HUES64 (cell line): ENCODE results near the gene KIAA1671.

ENCODE experiments used
- H3K27ac ChIP-seq: 2 replicates; pipeline ENCODE4 v1.7.0; 2013; ENCODE audit warnings: low read depth, low read length, inconsistent platforms
- H3K27me3 ChIP-seq: 2 replicates; pipeline ENCODE4 v1.6.1; 2013; ENCODE audit warnings: mild to moderate bottlenecking, low read length; ENCODE audit not compliant: insufficient read depth
- H3K36me3 ChIP-seq: 2 replicates; pipeline ENCODE4 v1.6.1; 2013; ENCODE audit warnings: mild to moderate bottlenecking, low read length; ENCODE audit not compliant: insufficient read depth
- H3K4me1 ChIP-seq: 2 replicates; pipeline ENCODE4 v1.6.1; 2013; ENCODE audit warnings: mild to moderate bottlenecking, low read length, moderate library complexity; ENCODE audit not compliant: insufficient read depth
- H3K4me3 ChIP-seq: 2 replicates; pipeline ENCODE4 v1.5.1; 2013; ENCODE audit warnings: mild to moderate bottlenecking, low read length, moderate library complexity
- H3K9ac ChIP-seq: 2 replicates; pipeline ENCODE4 v1.6.1; 2013; ENCODE audit warnings: mild to moderate bottlenecking, low read depth, low read length
- H3K9me3 ChIP-seq: 2 replicates; pipeline ENCODE4 v1.6.1; 2013; ENCODE audit warnings: low read depth, low read length; ENCODE audit not compliant: insufficient read depth
- WGBS: fragments of 150-250, 120-280 bp; methylation state at CpG from one replicate; pipeline ENCODE4 v1.1.7; 2013; ENCODE audit warnings: missing lambda C conversion rate; 5-methylcytosine and 5-hydroxymethylcytosine counted together

Gene KIAA1671

DNA sequence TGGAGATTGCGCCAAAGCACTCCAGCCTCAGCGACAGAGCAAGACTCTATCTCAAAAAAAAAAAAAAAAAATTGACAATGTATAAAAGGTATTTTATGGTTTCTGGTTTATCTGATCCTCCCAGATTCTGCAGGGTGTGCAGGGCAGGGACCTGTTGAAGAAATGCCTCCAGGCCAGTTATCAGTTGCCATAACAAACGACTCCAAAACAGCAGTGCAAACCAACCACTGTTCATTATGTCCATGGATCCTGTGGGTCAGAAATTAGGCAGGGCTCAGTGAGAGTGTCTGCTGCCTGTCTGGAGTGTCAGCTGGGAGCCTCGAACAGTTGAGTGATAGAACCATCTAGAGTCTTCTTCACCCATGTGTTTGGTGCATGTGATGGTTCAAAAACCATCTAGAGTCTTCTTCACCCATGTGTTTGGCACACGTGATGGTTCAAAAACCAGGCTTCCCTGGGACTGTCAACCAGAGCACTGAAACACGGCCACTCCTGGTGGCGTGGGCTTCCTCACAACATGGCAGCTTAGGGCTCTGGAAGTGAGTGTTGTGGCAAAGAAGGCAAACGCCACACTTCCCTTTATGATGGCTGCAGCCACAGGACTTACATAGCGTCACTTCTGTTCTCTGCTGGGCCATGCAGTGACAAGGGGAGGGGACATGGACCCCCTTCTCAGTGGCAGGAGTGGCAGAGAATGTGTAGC lies 132.0 kb downstream of the KIAA1671 start:
- H3K4me1 ChIP-seq, result no peaks in the 10 kb centered on the region
- H3K9ac ChIP-seq, result no peak overlapping the region

GRCh38 chr22:25085156-25085555 lies 132.6 kb downstream of the KIAA1671 start:
- Histone ChIP-seq H3K4me1 (no peaks in the 10 kb centered on the region), H3K36me3 (no peaks in the 10 kb centered on the region), H3K4me3 (no peak overlapping the region), H3K9ac (no peak overlapping the region), H3K27me3 (no peaks in the 10 kb centered on the region), H3K9me3 (no peaks in the 10 kb centered on the region), H3K27ac (no peak overlapping the region)
- 96% methylated on average over 4 of the region's 6 CpGs for WGBS

More for the DNA sequence above, 132.0 kb downstream of the KIAA1671 start:
- Histone ChIP-seq H3K27ac (no peak overlapping the region), H3K36me3 (no peaks in the 10 kb centered on the region), H3K4me3 (no peak overlapping the region), H3K27me3 (no peaks in the 10 kb centered on the region), H3K9me3 (no peaks in the 10 kb centered on the region)
- WGBS, result 93% methylated on average over 8 of the region's 9 CpGs

GRCh38 chr22:25085930-25086901 lies 133.7 kb downstream of the KIAA1671 start:
- Histone ChIP-seq H3K9ac (no peak overlapping the region), H3K4me3 (no peak overlapping the region), H3K36me3 (no peaks in the 10 kb centered on the region), H3K4me1 (no peaks in the 10 kb centered on the region), H3K27me3 (no peaks in the 10 kb centered on the region), H3K9me3 (no peaks in the 10 kb centered on the region), H3K27ac (no peak overlapping the region)
- WGBS, result 91% methylated on average over 14 of the region's 14 CpGs

GRCh38 chr22:25086902-25087282 lies 134.4 kb downstream of the KIAA1671 start:
- H3K27me3 ChIP-seq, result no peaks in the 10 kb centered on the region
- H3K4me1 ChIP-seq, result no peaks in the 10 kb centered on the region
- no peak overlapping the region for H3K4me3 ChIP-seq
- H3K27ac ChIP-seq, result no peak overlapping the region
- 99% methylated on average over 5 of the region's 5 CpGs for WGBS
- no peaks in the 10 kb centered on the region for H3K9me3 ChIP-seq
- no peaks in the 10 kb centered on the region for H3K36me3 ChIP-seq
- H3K9ac ChIP-seq, result no peak overlapping the region

DNA sequence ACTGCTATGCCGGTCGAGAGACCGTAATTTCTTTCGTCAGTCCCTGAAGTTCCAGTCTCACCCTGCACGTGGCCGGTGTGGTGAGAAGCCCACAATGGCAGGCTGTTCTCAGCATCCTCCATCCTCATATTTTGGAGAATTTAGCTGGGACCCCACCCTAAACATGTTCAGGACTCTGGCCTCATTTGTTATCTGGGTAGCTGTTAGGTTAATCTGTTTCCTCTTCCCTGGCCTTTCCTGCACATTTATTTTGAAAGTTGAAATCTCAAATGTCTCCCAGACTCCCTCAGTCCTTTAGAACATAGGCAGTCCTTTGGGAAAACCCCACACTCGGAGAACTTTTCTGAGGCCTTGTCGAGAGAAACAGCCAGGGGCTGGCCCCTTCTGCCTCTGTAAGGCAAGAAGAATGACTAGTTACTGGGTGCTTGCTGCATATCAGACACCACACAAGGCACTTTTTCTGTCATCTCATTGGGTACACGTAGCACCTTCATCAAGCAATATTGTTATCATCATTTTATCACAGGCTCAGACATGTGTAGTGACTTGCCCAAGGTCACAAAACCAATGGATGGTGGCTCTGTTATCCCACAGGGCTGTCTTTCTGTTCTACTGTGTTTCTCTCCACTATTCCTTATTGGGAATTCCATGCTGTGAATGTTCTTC lies 137.8 kb downstream of the KIAA1671 start:
- no peak overlapping the region for H3K9ac ChIP-seq
- no peak overlapping the region for H3K27ac ChIP-seq
- no peak overlapping the region for H3K4me3 ChIP-seq
- no peaks in the 10 kb centered on the region for H3K36me3 ChIP-seq
- no peaks in the 10 kb centered on the region for H3K27me3 ChIP-seq
- H3K9me3 ChIP-seq, result no peaks in the 10 kb centered on the region
- H3K4me1 ChIP-seq, result no peaks in the 10 kb centered on the region
- 92% methylated on average over 9 of the region's 9 CpGs for WGBS

GRCh38 chr22:25091458-25091857 lies 138.9 kb downstream of the KIAA1671 start:
- WGBS, result 94% methylated on average over 9 of the region's 9 CpGs
- H3K9ac ChIP-seq, result no peak overlapping the region

DNA sequence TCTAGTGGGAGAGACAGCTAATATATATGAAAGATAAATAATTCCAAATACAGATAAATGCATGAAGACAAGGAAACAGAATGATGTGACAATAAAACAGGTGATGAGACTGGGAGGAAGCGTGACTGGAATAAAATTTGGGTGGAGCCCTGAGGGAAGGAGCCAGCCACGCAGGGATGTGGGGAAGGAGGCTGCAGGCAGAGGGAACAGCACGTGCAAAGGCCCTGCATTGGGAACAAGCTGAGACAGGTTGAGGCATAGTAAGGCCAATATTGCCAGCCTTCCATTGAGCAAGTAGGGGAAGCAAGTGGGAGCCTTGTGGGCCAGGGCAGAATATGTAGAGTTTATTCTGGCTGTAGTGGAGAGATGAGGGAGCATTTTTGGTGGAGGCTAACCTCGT lies 139.6 kb downstream of the KIAA1671 start:
- no peaks in the 10 kb centered on the region for H3K4me1 ChIP-seq
- WGBS, result 91% methylated on average over 4 of the region's 4 CpGs

More at GRCh38 chr22:25091458-25091857, 138.9 kb downstream of the KIAA1671 start:
- H3K27ac ChIP-seq, result no peak overlapping the region
- H3K27me3 ChIP-seq, result no peaks in the 10 kb centered on the region
- H3K36me3 ChIP-seq, result no peaks in the 10 kb centered on the region
- H3K4me3 ChIP-seq, result no peak overlapping the region
- H3K4me1 ChIP-seq, result no peaks in the 10 kb centered on the region
- no peaks in the 10 kb centered on the region for H3K9me3 ChIP-seq

DNA sequence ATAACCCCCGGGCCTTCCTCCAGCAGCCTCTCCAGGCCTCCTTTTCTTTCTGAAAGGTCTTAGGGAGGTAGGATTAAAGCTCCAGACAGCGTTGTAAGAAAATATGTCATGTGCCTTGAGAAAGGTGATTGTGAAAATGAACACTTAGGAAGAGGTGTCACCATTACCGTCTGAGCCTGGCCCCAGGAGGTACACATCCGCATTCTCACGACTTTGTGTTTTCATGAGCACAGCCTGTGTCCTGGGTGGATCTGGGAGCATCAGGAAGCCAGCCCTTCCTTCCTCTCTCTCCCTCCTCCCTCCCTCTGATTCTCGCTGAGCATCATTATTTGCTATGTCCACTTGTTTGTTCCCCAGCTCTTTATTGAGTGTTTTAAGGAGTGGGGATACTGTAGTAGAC lies 142.1 kb downstream of the KIAA1671 start:
- Histone ChIP-seq H3K27ac (no peak overlapping the region), H3K4me1 (peaks cover 9% of the 10 kb centered on the region; the same call in 1 of the 2 replicates), H3K36me3 (no peaks in the 10 kb centered on the region), H3K27me3 (no peaks in the 10 kb centered on the region), H3K9me3 (no peaks in the 10 kb centered on the region), H3K9ac (no peak overlapping the region), H3K4me3 (no peak overlapping the region)
- WGBS, result 79% methylated on average over 6 of the region's 6 CpGs

More for the DNA sequence above, 139.6 kb downstream of the KIAA1671 start:
- H3K9ac ChIP-seq, result no peak overlapping the region
- no peaks in the 10 kb centered on the region for H3K9me3 ChIP-seq
- no peak overlapping the region for H3K4me3 ChIP-seq
- no peak overlapping the region for H3K27ac ChIP-seq
- H3K36me3 ChIP-seq, result no peaks in the 10 kb centered on the region
- no peaks in the 10 kb centered on the region for H3K27me3 ChIP-seq

- 87% methylated on average over 7 of the region's 7 CpGs for WGBS
- H3K27me3 ChIP-seq, result no peaks in the 10 kb centered on the region
- H3K4me3 ChIP-seq, result no peak overlapping the region
- no peaks in the 10 kb centered on the region for H3K36me3 ChIP-seq
- no peak overlapping the region for H3K27ac ChIP-seq
- no peaks in the 10 kb centered on the region for H3K9me3 ChIP-seq
- H3K4me1 ChIP-seq, result peaks cover 13% of the 10 kb centered on the region
- no peak overlapping the region for H3K9ac ChIP-seq
These were observed 143.4 kb downstream of the KIAA1671 start for GRCh38 chr22:25095869-25096268.

DNA sequence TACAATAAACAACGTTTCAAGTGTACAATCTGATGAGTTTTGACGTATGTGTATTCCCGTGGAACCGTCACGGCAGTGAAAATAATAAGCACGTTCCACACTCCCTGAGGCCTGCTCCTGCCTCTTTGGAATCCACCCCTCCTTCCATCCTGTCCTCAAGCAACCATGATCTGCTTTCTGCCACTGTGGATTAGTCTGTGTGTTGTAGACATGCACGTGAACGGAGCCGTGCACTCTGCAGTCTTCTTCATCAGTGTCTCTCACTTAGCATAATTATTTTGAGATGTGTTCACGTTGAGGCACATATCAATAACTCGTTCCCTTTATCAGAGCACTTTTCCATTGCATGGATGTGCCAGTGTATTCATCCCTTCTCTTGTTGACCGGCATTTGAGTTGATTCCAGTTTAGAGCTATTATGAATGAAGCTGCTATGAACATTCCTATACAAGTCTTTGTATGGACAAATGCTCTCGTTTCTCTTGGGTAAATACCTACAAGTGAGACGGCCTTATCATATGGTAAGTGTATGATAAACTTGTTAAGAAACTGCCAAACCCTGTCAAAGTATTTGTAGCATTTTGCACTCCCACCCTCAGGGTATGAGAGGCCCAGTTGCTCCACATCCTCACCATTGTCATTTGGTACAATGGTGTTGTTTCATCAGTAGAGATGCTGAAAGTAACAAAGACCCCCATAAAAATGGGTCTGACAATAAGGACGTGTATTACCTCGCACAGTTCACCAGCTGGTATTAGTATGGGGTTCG lies 144.3 kb downstream of the KIAA1671 start:
- no peak overlapping the region for H3K4me3 ChIP-seq
- 92% methylated on average over 17 of the region's 17 CpGs for WGBS
- no peak overlapping the region for H3K27ac ChIP-seq

More for the DNA sequence above, 144.3 kb downstream of the KIAA1671 start:
- no peaks in the 10 kb centered on the region for H3K9me3 ChIP-seq
- no peak overlapping the region for H3K9ac ChIP-seq
- H3K27me3 ChIP-seq, result no peaks in the 10 kb centered on the region
- H3K36me3 ChIP-seq, result no peaks in the 10 kb centered on the region
- peaks cover 19% of the 10 kb centered on the region for H3K4me1 ChIP-seq
